ENCODE measurements around the gene SERPINA5.
A peak's percentile ranks its signal among the peaks of the same experiment; 100 is the strongest.

Gene SERPINA5

GRCh38 chr14:94544726-94545125, 36.5 kb upstream of the SERPINA5 start:
- no peak for DNase-seq (ENCODE audit: low spot score in 2 of 2)
- no peaks in the 10 kb centered on the region for H3K27me3 ChIP-seq (ENCODE audit: low read depth)
- in situ Hi-C loops (cut with MboI; ENCODE audit: low sequenced_read_pairs), result no loop called here
- no peaks in the 10 kb centered on the region for H3K9me3 ChIP-seq
- H3K4me1 ChIP-seq, result no peaks in the 10 kb centered on the region
- no peak overlapping the region for H3K4me3 ChIP-seq
- no peaks in the 10 kb centered on the region for H3K36me3 ChIP-seq (replicated peaks)

GRCh38 chr14:94545131-94545841, 35.9 kb upstream of the SERPINA5 start:
- Histone ChIP-seq H3K9me3 (no peaks in the 10 kb centered on the region), H3K36me3 (replicated peaks) (no peaks in the 10 kb centered on the region), H3K27me3 (ENCODE audit: low read depth) (no peaks in the 10 kb centered on the region), H3K4me3 (no peak overlapping the region), H3K4me1 (no peaks in the 10 kb centered on the region)
- no peak for DNase-seq (ENCODE audit: low spot score in 2 of 2)
- in situ Hi-C loops (cut with MboI; ENCODE audit: low sequenced_read_pairs), result no loop called here

GRCh38 chr14:94547151-94547680, 34.0 kb upstream of the SERPINA5 start:
- no peaks in the 10 kb centered on the region; the same call in 1 of the 2 replicates for H3K27me3 ChIP-seq (ENCODE audit: low read depth)
- no peaks in the 10 kb centered on the region for H3K36me3 ChIP-seq (replicated peaks)
- H3K4me3 ChIP-seq, result no peak overlapping the region
- H3K9me3 ChIP-seq, result no peaks in the 10 kb centered on the region
- no peak for DNase-seq (ENCODE audit: low spot score in 2 of 2)
- no peaks in the 10 kb centered on the region for H3K4me1 ChIP-seq
- in situ Hi-C loops (cut with MboI; ENCODE audit: low sequenced_read_pairs), result no loop called here

GRCh38 chr14:94547726-94548125, 33.5 kb upstream of the SERPINA5 start:
- H3K27me3 ChIP-seq (ENCODE audit: low read depth), result no peaks in the 10 kb centered on the region; the same call in 1 of the 2 replicates
- no peak for DNase-seq (ENCODE audit: low spot score in 2 of 2)
- H3K4me3 ChIP-seq, result no peak overlapping the region
- no peaks in the 10 kb centered on the region for H3K36me3 ChIP-seq (replicated peaks)
- no peaks in the 10 kb centered on the region for H3K9me3 ChIP-seq
- in situ Hi-C loops (cut with MboI; ENCODE audit: low sequenced_read_pairs), result no loop called here
- no peaks in the 10 kb centered on the region for H3K4me1 ChIP-seq

- no peak for DNase-seq (ENCODE audit: low spot score in 2 of 2)
- in situ Hi-C loops (cut with MboI; ENCODE audit: low sequenced_read_pairs), result no loop called here
- Histone ChIP-seq H3K9me3 (no peaks in the 10 kb centered on the region), H3K27me3 (ENCODE audit: low read depth) (no peaks in the 10 kb centered on the region; the same call in 1 of the 2 replicates), H3K4me1 (no peaks in the 10 kb centered on the region), H3K4me3 (no peak overlapping the region), H3K36me3 (replicated peaks) (no peaks in the 10 kb centered on the region)
Observed at GRCh38 chr14:94548131-94548998, 32.9 kb upstream of the SERPINA5 start.

GRCh38 chr14:94548999-94549985, 31.9 kb upstream of the SERPINA5 start:
- Histone ChIP-seq H3K36me3 (replicated peaks) (no peaks in the 10 kb centered on the region), H3K4me3 (no peak overlapping the region), H3K4me1 (no peaks in the 10 kb centered on the region), H3K9me3 (no peaks in the 10 kb centered on the region), H3K27me3 (ENCODE audit: low read depth) (no peaks in the 10 kb centered on the region; the same call in 1 of the 2 replicates)
- in situ Hi-C loops (cut with MboI; ENCODE audit: low sequenced_read_pairs), result no loop called here
- peak; percentile 43 to 89 for DNase-seq (ENCODE audit: low spot score in 2 of 2)

GRCh38 chr14:94550041-94550440, 31.2 kb upstream of the SERPINA5 start:
- no peaks in the 10 kb centered on the region for H3K36me3 ChIP-seq (replicated peaks)
- H3K27me3 ChIP-seq (ENCODE audit: low read depth), result no peaks in the 10 kb centered on the region; the same call in 1 of the 2 replicates
- H3K4me1 ChIP-seq, result no peaks in the 10 kb centered on the region
- no peak overlapping the region for H3K4me3 ChIP-seq
- in situ Hi-C loops (cut with MboI; ENCODE audit: low sequenced_read_pairs), result no loop called here
- H3K9me3 ChIP-seq, result no peaks in the 10 kb centered on the region
- DNase-seq (ENCODE audit: low spot score in 2 of 2), result no peak

- no peaks in the 10 kb centered on the region for H3K36me3 ChIP-seq (replicated peaks)
- H3K4me1 ChIP-seq, result no peaks in the 10 kb centered on the region
- no peak overlapping the region for H3K4me3 ChIP-seq
- in situ Hi-C loops (cut with MboI; ENCODE audit: low sequenced_read_pairs), result no loop called here
- DNase-seq (ENCODE audit: low spot score in 2 of 2), result no peak
- no peaks in the 10 kb centered on the region; the same call in 1 of the 2 replicates for H3K27me3 ChIP-seq (ENCODE audit: low read depth)
- no peaks in the 10 kb centered on the region for H3K9me3 ChIP-seq
Observed at GRCh38 chr14:94555991-94556390, 25.2 kb upstream of the SERPINA5 start.

GRCh38 chr14:94557327-94557726, 23.9 kb upstream of the SERPINA5 start:
- Histone ChIP-seq H3K4me1 (no peaks in the 10 kb centered on the region), H3K27me3 (ENCODE audit: low read depth) (no peaks in the 10 kb centered on the region), H3K36me3 (replicated peaks) (no peaks in the 10 kb centered on the region), H3K4me3 (no peak overlapping the region), H3K9me3 (no peaks in the 10 kb centered on the region)
- no peak for DNase-seq (ENCODE audit: low spot score in 2 of 2)
- in situ Hi-C loops (cut with MboI; ENCODE audit: low sequenced_read_pairs), result no loop called here

- Histone ChIP-seq H3K4me1 (no peaks in the 10 kb centered on the region), H3K4me3 (no peak overlapping the region), H3K27me3 (ENCODE audit: low read depth) (no peaks in the 10 kb centered on the region), H3K36me3 (replicated peaks) (no peaks in the 10 kb centered on the region), H3K9me3 (no peaks in the 10 kb centered on the region)
- in situ Hi-C loops (cut with MboI; ENCODE audit: low sequenced_read_pairs), result no loop called here
- no peak for DNase-seq (ENCODE audit: low spot score in 2 of 2)
Observed at GRCh38 chr14:94558842-94559241, 22.4 kb upstream of the SERPINA5 start.

- H3K4me3 ChIP-seq, result no peak overlapping the region
- H3K36me3 ChIP-seq (replicated peaks), result no peaks in the 10 kb centered on the region
- in situ Hi-C loops (cut with MboI; ENCODE audit: low sequenced_read_pairs), result no loop called here
- no peak for DNase-seq (ENCODE audit: low spot score in 2 of 2)
- no peaks in the 10 kb centered on the region for H3K4me1 ChIP-seq
- no peaks in the 10 kb centered on the region for H3K27me3 ChIP-seq (ENCODE audit: low read depth)
- no peaks in the 10 kb centered on the region for H3K9me3 ChIP-seq
Observed at GRCh38 chr14:94559638-94560290, 21.5 kb upstream of the SERPINA5 start.

- H3K4me1 ChIP-seq, result no peaks in the 10 kb centered on the region
- H3K4me3 ChIP-seq, result no peak overlapping the region
- H3K27me3 ChIP-seq (ENCODE audit: low read depth), result no peaks in the 10 kb centered on the region
- H3K36me3 ChIP-seq (replicated peaks), result no peaks in the 10 kb centered on the region
- DNase-seq (ENCODE audit: low spot score in 2 of 2), result no peak
- H3K9me3 ChIP-seq, result no peaks in the 10 kb centered on the region
- in situ Hi-C loops (cut with MboI; ENCODE audit: low sequenced_read_pairs), result no loop called here
Observed at GRCh38 chr14:94560291-94560665, 20.9 kb upstream of the SERPINA5 start.
